ENCODE data around the gene IL22RA2. TPM values are rescaled to one million over a fixed set of nuclear protein-coding genes. Genes with fewer than 3 reads are reported as not detected.

IL22RA2 gene
- total RNA-seq, 1 donor from 2014 or later: not detected

GRCh38 chr6:137097526-137097925, 75.9 kb downstream of the IL22RA2 start:
- Histone ChIP-seq H3K9me3 (no peaks in the 10 kb centered on the region), H3K27me3 (ENCODE audit: low read depth) (no peaks in the 10 kb centered on the region), H3K27ac (no peak overlapping the region), H3K4me3 (no peak overlapping the region), H3K4me1 (peaks cover 18% of the 10 kb centered on the region), H3K36me3 (no peaks in the 10 kb centered on the region)
- DNase-seq (no peak), ATAC-seq (no peak)
- intact Hi-C loops (cut with DNase I): no loop called here
- TF ChIP-seq, protein P1, sequence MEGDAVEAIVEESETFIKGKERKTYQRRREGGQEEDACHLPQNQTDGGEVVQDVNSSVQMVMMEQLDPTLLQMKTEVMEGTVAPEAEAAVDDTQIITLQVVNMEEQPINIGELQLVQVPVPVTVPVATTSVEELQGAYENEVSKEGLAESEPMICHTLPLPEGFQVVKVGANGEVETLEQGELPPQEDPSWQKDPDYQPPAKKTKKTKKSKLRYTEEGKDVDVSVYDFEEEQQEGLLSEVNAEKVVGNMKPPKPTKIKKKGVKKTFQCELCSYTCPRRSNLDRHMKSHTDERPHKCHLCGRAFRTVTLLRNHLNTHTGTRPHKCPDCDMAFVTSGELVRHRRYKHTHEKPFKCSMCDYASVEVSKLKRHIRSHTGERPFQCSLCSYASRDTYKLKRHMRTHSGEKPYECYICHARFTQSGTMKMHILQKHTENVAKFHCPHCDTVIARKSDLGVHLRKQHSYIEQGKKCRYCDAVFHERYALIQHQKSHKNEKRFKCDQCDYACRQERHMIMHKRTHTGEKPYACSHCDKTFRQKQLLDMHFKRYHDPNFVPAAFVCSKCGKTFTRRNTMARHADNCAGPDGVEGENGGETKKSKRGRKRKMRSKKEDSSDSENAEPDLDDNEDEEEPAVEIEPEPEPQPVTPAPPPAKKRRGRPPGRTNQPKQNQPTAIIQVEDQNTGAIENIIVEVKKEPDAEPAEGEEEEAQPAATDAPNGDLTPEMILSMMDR (IDR thresholded peaks at IDR 0.05): no peak

GRCh38 chr6:137097057-137097456, 76.4 kb downstream of the IL22RA2 start:
- no peaks in the 10 kb centered on the region for H3K27me3 ChIP-seq (ENCODE audit: low read depth)
- H3K36me3 ChIP-seq: no peaks in the 10 kb centered on the region
- ATAC-seq (no peak), DNase-seq (no peak)
- H3K9me3 ChIP-seq: no peaks in the 10 kb centered on the region
- H3K4me3 ChIP-seq: no peak overlapping the region
- H3K27ac ChIP-seq: no peak overlapping the region
- TF ChIP-seq, protein P1 (IDR thresholded peaks at IDR 0.05): no peak
- intact Hi-C loops (cut with DNase I): no loop called here
- peaks cover 18% of the 10 kb centered on the region for H3K4me1 ChIP-seq

DNA sequence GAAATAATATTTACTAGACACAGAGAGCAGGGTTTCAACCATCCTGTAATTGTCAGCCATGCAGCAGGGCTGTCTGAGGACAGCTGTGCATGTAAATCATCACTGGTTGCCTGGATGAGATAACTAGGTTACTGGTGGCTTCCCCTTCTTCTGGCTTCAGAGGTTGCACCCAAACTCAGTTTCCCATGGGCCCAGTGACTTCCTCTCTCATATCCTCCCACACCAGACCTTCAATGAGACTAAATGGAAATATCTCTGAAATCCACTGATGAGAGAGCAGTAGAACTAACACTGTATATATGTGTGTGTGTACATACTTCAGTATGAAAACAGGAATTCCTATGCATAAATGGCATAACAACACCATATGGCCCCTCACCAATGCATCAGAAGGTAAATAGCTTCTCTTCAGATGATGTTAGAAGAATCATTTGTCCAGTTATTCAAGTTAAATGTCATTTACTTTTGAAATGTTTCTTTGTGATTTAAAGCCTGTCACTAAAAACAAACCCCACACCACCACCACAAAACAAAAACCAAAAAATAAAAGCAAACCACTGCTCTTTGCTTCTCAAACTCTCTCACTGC, 77.7 kb downstream of the IL22RA2 start:
- H3K9me3 ChIP-seq: no peaks in the 10 kb centered on the region
- DNase-seq: no peak
- ATAC-seq: peak; percentile 35 to 60
- no peak overlapping the region for H3K27ac ChIP-seq
- no peak overlapping the region for H3K4me3 ChIP-seq
- TF ChIP-seq, protein P1 (IDR thresholded peaks at IDR 0.05): no peak
- no peaks in the 10 kb centered on the region for H3K36me3 ChIP-seq
- H3K27me3 ChIP-seq (ENCODE audit: low read depth): no peaks in the 10 kb centered on the region
- intact Hi-C loops (cut with DNase I): no loop called here
- H3K4me1 ChIP-seq: peaks cover 18% of the 10 kb centered on the region

DNA sequence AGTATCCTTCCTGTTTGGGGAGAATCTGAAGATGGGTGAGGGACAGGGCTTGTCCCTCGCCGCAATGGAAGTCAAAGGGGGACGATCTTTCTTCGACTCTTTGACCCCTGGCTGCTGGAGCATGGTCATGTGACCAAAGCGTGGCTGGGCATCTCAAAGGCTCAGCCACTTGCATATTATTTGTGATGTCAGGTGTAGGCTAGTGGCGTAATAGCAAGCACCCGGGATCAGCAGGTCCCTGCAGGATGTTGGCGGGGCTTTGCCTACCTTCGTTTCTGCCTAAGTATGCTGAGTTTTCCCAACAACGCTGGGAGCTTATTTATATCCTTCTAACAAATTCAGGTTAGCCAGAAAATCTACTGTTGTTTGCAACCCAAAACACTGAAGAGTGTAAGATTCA, 78.4 kb downstream of the IL22RA2 start:
- Histone ChIP-seq H3K36me3 (no peaks in the 10 kb centered on the region), H3K27me3 (ENCODE audit: low read depth) (no peaks in the 10 kb centered on the region), H3K4me1 (peaks cover 18% of the 10 kb centered on the region), H3K4me3 (no peak overlapping the region), H3K9me3 (no peaks in the 10 kb centered on the region), H3K27ac (no peak overlapping the region)
- TF ChIP-seq, protein P1 (IDR thresholded peaks at IDR 0.05): no peak
- ATAC-seq: no peak
- intact Hi-C loops (cut with DNase I): no loop called here
- no peak for DNase-seq

DNA sequence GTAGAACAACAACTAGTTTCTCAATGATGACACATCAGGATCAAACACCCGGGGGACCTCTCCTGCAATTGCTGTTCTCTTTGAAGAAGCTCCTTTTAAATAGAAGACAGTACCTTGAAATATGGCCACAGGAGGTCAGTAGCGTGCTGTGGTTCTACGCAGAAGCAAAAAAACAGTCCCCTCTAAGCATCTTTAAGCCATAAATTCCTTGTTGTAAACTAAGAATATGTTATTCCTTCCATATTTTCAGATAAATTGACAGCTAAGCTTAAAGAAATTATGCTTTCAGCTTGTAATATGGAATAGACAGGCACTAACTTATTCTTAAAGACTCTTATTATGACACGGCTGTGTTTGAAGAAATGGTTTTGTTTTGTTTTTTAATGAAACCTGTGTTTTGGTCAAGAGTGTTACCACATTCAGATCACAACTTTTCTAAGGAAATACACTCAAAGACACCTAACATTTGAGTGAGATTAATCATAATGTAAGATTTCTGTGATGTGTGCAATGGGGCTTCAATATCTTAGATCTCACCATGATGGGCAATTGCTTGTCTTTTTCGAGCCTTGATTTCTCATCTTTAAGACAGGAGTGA, 78.9 kb downstream of the IL22RA2 start:
- ATAC-seq (peak; percentile 77 to 78), DNase-seq (no peak)
- Histone ChIP-seq H3K36me3 (no peaks in the 10 kb centered on the region), H3K4me1 (peaks cover 18% of the 10 kb centered on the region), H3K27me3 (ENCODE audit: low read depth) (no peaks in the 10 kb centered on the region), H3K4me3 (no peak overlapping the region), H3K9me3 (no peaks in the 10 kb centered on the region), H3K27ac (no peak overlapping the region)
- TF ChIP-seq, protein P1 (IDR thresholded peaks at IDR 0.05): peak; percentile 78
- intact Hi-C loops (cut with DNase I): no loop called here

Other genes starting within 250 kb of the IL22RA2 start
- 10.9 TPM for gene IL20RA, start 128.7 kb downstream of the IL22RA2 start, total RNA-seq
- gene IFNGR1, start 45.7 kb upstream of the IL22RA2 start, total RNA-seq: 208 TPM